ENCODE data around the gene TAOK2. TPM values are rescaled to one million over a fixed set of nuclear protein-coding genes. Genes with fewer than 3 reads are reported as not detected.

Gene TAOK2
- total and polyA plus RNA-seq, 2 of the 13 experiments (the other 11 are each of a cell fraction or from before 2014, with no cell fraction given), result 17.4 to 43.2 TPM

- TF ChIP-seq KIAA2018 (CRISPR knock-in tag; IDR thresholded peaks at IDR 0.05; ENCODE audit: borderline replicate concordance) (no peak), ZFY (CRISPR knock-in tag; IDR thresholded peaks at IDR 0.05) (no peak), PREB (CRISPR knock-in tag; IDR thresholded peaks at IDR 0.05) (no peak), ZSCAN5A (CRISPR knock-in tag; IDR thresholded peaks at IDR 0.05; ENCODE audit: borderline replicate concordance) (no peak), KMT2B (CRISPR knock-in tag; IDR thresholded peaks at IDR 0.05) (no peak), POLR2AphosphoS5 (IDR thresholded peaks at IDR 0.05; ENCODE audit: low read depth, low read length) (no peak)
Measured at GRCh38 chr16:30018731-30019158, 45.1 kb downstream of the TAOK2 start (continued).

Data from HepG2 (cell line).